ENCODE results near the gene CPNE7. TPM values are rescaled to one million over a fixed set of nuclear protein-coding genes. Genes with fewer than 3 reads are reported as not detected.

The CPNE7 gene
- total and polyA plus RNA-seq, 7 donors: 0.41 to 3.3 (median 0.71) TPM; not detected in 4

DNA sequence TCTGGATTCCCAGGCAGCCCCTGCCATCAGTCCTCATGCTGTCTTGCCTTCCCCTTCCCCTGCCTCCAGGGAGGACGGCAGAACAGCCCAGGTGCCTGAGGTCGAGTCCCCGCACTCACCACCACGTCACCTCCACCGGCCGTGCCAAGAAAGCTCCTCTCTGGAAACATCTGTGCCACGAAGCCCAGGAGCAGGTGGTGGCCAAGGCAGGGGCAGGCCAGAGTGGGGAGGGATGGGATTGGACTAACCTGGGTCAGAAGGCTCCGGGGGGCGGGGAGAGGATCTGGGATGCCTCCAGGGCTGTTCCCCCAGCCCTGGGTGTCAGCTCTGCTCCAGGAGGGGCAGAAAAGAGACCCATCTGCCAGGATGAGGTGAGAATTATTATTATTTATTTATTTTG is 30.4 kb downstream of the CPNE7 start:
- no peak for DNase-seq
- intact Hi-C loops (cut with DNase I): no loop called here
- Histone ChIP-seq H3K27ac (no peak overlapping the region), H3K4me1 (peaks cover 0 to 8% (median 0%) of the 10 kb centered on the region in 4 donors), H3K27me3 (peaks cover 0 to 37% (median 20%) of the 10 kb centered on the region in 3 donors), H3K9me3 (no peaks in the 10 kb centered on the region), H3K36me3 (no peaks in the 10 kb centered on the region), H3K4me3 (no peak overlapping the region)
- WGBS, 2 donors: 70 to 89% methylated on average over 9 of the region's 9 CpGs
- no peak for TF ChIP-seq POLR2AphosphoS5 (IDR thresholded peaks at IDR 0.05)
- TF ChIP-seq EP300 (IDR thresholded peaks at IDR 0.05): no peak
- TF ChIP-seq, protein P1, sequence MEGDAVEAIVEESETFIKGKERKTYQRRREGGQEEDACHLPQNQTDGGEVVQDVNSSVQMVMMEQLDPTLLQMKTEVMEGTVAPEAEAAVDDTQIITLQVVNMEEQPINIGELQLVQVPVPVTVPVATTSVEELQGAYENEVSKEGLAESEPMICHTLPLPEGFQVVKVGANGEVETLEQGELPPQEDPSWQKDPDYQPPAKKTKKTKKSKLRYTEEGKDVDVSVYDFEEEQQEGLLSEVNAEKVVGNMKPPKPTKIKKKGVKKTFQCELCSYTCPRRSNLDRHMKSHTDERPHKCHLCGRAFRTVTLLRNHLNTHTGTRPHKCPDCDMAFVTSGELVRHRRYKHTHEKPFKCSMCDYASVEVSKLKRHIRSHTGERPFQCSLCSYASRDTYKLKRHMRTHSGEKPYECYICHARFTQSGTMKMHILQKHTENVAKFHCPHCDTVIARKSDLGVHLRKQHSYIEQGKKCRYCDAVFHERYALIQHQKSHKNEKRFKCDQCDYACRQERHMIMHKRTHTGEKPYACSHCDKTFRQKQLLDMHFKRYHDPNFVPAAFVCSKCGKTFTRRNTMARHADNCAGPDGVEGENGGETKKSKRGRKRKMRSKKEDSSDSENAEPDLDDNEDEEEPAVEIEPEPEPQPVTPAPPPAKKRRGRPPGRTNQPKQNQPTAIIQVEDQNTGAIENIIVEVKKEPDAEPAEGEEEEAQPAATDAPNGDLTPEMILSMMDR (IDR thresholded peaks at IDR 0.05): no peak
- TF ChIP-seq POLR2A (IDR thresholded peaks at IDR 0.05): no peak

DNA sequence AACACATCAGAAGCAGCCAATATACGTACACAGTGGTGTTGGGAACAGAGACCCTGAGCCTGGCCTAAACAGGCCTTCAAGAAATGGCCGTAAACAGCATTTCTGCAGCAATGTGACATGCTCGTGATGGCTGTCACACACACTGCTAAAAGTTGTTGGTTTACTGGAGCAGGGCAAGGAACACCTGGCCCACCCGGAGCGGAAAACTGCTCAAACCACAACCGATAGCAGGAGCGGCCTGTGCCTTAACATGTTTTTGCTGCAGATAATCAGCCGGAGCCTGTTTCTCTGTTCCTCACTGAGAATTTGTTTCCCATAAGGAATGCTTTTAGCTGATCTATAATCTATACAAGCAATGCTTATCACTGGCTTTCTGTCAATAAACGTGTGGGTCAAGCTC is 31.9 kb downstream of the CPNE7 start:
- no peaks in the 10 kb centered on the region for H3K36me3 ChIP-seq
- 77 to 78% methylated on average over 9 of the region's 9 CpGs for WGBS, 2 donors
- H3K4me1 ChIP-seq: peaks cover 0 to 4% (median 0%) of the 10 kb centered on the region in 4 donors
- H3K9me3 ChIP-seq: no peaks in the 10 kb centered on the region
- no peak for DNase-seq
- TF ChIP-seq, protein P1 (IDR thresholded peaks at IDR 0.05): no peak
- TF ChIP-seq EP300 (IDR thresholded peaks at IDR 0.05) (no peak), POLR2A (IDR thresholded peaks at IDR 0.05) (no peak)
- peaks cover 0 to 34% (median 20%) of the 10 kb centered on the region in 3 donors for H3K27me3 ChIP-seq
- no peak overlapping the region for H3K27ac ChIP-seq
- no peak overlapping the region for H3K4me3 ChIP-seq
- intact Hi-C loops (cut with DNase I): no loop called here

DNA sequence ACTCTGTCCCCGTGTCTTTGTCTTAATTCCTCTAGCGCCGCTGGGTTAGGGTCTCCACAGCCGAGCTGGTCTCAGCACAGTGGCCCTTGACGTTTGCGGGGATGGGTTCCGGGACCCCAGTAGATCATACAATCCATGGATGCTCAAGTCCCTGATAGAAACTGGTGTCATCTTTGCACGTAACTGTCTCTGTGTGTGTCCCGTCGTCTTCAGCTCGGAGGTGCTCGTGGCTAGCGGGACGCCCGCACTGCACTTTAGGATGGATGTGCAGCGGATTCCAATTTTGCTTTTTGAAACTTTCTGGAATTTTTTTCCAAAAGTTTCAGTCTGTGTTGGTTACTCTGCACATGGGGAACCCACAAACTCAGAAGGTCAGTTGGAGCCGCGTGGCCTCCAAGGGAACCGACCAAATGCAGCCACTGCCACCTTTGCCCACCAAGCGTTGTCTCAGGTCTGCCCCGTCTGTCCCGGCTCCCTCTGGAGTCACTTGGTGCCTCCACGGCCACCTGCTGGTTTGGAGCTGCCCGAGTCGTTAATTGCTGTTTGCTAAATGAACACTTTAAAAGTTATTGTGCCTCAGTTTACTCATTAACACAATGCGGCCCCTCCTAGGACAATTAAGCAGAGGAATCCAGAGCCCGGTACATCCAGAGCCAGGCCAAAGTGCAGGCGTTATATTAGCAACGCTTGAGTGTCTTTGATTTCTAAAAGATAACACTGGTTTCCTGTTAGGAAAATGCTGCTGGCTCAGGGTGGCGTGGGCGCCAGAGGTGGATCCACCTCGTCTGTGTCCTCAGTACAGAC is 32.6 kb downstream of the CPNE7 start:
- intact Hi-C loops (cut with DNase I): no loop called here
- TF ChIP-seq, protein P1 (IDR thresholded peaks at IDR 0.05): no peak
- TF ChIP-seq POLR2A (IDR thresholded peaks at IDR 0.05) (no peak), POLR2AphosphoS5 (IDR thresholded peaks at IDR 0.05) (no peak), EP300 (IDR thresholded peaks at IDR 0.05) (no peak)
- DNase-seq: no peak
- Histone ChIP-seq H3K27me3 (peaks cover 0 to 34% (median 15%) of the 10 kb centered on the region in 3 donors), H3K4me3 (no peak overlapping the region), H3K36me3 (no peaks in the 10 kb centered on the region), H3K9me3 (no peaks in the 10 kb centered on the region), H3K4me1 (no peaks in the 10 kb centered on the region), H3K27ac (no peak overlapping the region)
- WGBS, 2 donors: 38 to 75% methylated on average over 32 of the region's 32 CpGs

DNA sequence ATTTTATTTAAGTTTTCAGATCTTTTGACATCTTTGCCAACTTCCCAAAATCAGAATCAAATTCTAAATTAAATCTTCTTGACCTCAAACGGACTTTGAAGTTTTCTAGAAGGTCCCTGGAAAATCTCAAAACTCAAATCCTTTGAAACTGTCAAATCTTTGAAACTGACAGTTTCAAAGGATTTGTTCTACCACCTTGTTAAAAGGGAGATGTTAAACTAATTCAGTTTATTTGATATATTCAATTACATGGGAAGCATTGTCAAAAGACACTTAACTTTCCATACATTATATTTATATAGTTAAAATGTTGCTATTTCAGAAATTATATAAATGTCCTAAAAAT is 34.5 kb downstream of the CPNE7 start:
- H3K36me3 ChIP-seq: no peaks in the 10 kb centered on the region
- intact Hi-C loops (cut with DNase I): no loop called here
- H3K4me3 ChIP-seq: no peak overlapping the region
- H3K4me1 ChIP-seq: no peaks in the 10 kb centered on the region
- WGBS, 2 donors: 11 to 64% methylated on average over 1 of the region's 1 CpG
- DNase-seq: no peak
- H3K27me3 ChIP-seq: peaks cover 1 to 35% (median 11%) of the 10 kb centered on the region in 3 donors
- TF ChIP-seq POLR2A (IDR thresholded peaks at IDR 0.05) (no peak), POLR2AphosphoS5 (IDR thresholded peaks at IDR 0.05) (no peak), EP300 (IDR thresholded peaks at IDR 0.05) (no peak)
- TF ChIP-seq, protein P1 (IDR thresholded peaks at IDR 0.05): no peak
- H3K9me3 ChIP-seq: no peaks in the 10 kb centered on the region
- H3K27ac ChIP-seq: no peak overlapping the region
